Caco-2 (cell line): ENCODE data around the gene SEPTIN8. TPM values are rescaled to one million over a fixed set of nuclear protein-coding genes. Genes with fewer than 3 reads are reported as not detected.

Source experiments
- BruUV-seq: library from RNA; stranded (reverse); fragments of 400-500 nt; replicated peaks from 2 replicates; lab custom pipeline; 2021; lab: Mats Ljungman, UMichigan
- CTCF ChIA-PET: fragments of 300-600 bp; sonication (Branson Sonifier 250); formaldehyde crosslinking; loops from one replicate; lab custom pipeline; 2022; ENCODE audit warnings: antibody characterized with exemption; lab: Charles Lee
- POLR2A ChIA-PET: fragments of 300-600 bp; sonication (Branson Sonifier 250); formaldehyde crosslinking; loops from one replicate; lab custom pipeline; 2022; ENCODE audit warnings: antibody characterized with exemption; lab: Charles Lee
- DNase-seq, 2 experiments: peaks; one replicate each; pipeline versions ENCODE4 v3.0.0 to v3.0.0-alpha.2; 2020 to 2022
- H3K27me3 ChIP-seq: replicated peaks from 2 replicates; pipeline ENCODE4 v1.6.0; 2011; ENCODE audit warnings: low read length; ENCODE audit not compliant: control insufficient read depth, insufficient read depth
- H3K36me3 ChIP-seq: 2 replicates; pipeline ENCODE4 v1.5.1; 2011; ENCODE audit warnings: low read length; ENCODE audit not compliant: control insufficient read depth, insufficient read depth
- H3K4me1 ChIP-seq: fragments of 250-450 bp; sonication (Bioruptor Pico); 2 replicates; pipeline ENCODE4 v1.5.1; 2020; ENCODE audit warnings: mild to moderate bottlenecking
- H3K4me3 ChIP-seq: 2 replicates; pipeline ENCODE4 v1.5.1; 2011; ENCODE audit warnings: low read depth, mild to moderate bottlenecking, control low read depth, low read length
- H3K9me3 ChIP-seq: fragments of 250-450 bp; sonication (Bioruptor Pico); 2 replicates; pipeline ENCODE4 v1.5.1; 2020; ENCODE audit warnings: mild to moderate bottlenecking, moderate library complexity
- H3K27ac Mint-ChIP-seq: one replicate; pipeline ENCODE4 v1.8.0; 2022; ENCODE audit warnings: mixed read lengths; ENCODE audit not compliant: unreplicated experiment
- H3K27me3 Mint-ChIP-seq: one replicate; pipeline ENCODE4 v1.8.0; 2022; ENCODE audit warnings: mixed read lengths; ENCODE audit not compliant: insufficient read depth, unreplicated experiment
- H3K36me3 Mint-ChIP-seq: one replicate; pipeline ENCODE4 v1.8.0; 2022; ENCODE audit warnings: mild to moderate bottlenecking, mixed read lengths; ENCODE audit not compliant: insufficient read depth, unreplicated experiment
- H3K4me1 Mint-ChIP-seq: one replicate; pipeline ENCODE4 v1.8.0; 2022; ENCODE audit warnings: low read depth, mixed read lengths; ENCODE audit not compliant: unreplicated experiment
- H3K4me3 Mint-ChIP-seq: one replicate; pipeline ENCODE4 v1.8.0; 2022; ENCODE audit warnings: mild to moderate bottlenecking, moderate library complexity, mixed read lengths; ENCODE audit not compliant: unreplicated experiment
- H3K9me3 Mint-ChIP-seq: one replicate; pipeline ENCODE4 v1.8.0; 2022; ENCODE audit warnings: mixed read lengths; ENCODE audit not compliant: unreplicated experiment
- intact Hi-C: fragments of 100-400 bp; cut with micrococcal nuclease; formaldehyde crosslinking; loops from one replicate; pipeline ENCODE4 v1.10.0; 2022; ENCODE audit not compliant: unreplicated experiment
- total RNA-seq: library from RNA; stranded (reverse); gene quantifications from 2 replicates; pipeline ENCODE4 v1.2.3, GENCODE V29; 2022
- TF ChIP-seq, protein P1 (sequence below), 2 experiments: fragments of 200-600 bp in 1 of 2; IDR thresholded peaks; 1 replicate in 1 of 2; 2 replicates in 1 of 2; pipeline versions ENCODE4 v1.5.1 to v1.8.0; 2011 to 2022; ENCODE audit warnings: antibody characterized with exemption in 1 of 2, control low read depth in 1 of 2, inconsistent platforms in 1 of 2, low read depth in 1 of 2, low read length in 1 of 2, mild to moderate bottlenecking in 1 of 2, moderate library complexity in 1 of 2; ENCODE audit not compliant: insufficient read depth in 1 of 2, severe bottlenecking in 1 of 2, unreplicated experiment in 1 of 2

SEPTIN8 gene
- total RNA-seq, 1 experiment from 2014 or later, result 60.7 TPM

- TF ChIP-seq, protein P1, sequence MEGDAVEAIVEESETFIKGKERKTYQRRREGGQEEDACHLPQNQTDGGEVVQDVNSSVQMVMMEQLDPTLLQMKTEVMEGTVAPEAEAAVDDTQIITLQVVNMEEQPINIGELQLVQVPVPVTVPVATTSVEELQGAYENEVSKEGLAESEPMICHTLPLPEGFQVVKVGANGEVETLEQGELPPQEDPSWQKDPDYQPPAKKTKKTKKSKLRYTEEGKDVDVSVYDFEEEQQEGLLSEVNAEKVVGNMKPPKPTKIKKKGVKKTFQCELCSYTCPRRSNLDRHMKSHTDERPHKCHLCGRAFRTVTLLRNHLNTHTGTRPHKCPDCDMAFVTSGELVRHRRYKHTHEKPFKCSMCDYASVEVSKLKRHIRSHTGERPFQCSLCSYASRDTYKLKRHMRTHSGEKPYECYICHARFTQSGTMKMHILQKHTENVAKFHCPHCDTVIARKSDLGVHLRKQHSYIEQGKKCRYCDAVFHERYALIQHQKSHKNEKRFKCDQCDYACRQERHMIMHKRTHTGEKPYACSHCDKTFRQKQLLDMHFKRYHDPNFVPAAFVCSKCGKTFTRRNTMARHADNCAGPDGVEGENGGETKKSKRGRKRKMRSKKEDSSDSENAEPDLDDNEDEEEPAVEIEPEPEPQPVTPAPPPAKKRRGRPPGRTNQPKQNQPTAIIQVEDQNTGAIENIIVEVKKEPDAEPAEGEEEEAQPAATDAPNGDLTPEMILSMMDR (IDR thresholded peaks at IDR 0.05; ENCODE audit: insufficient read depth in 1 of 2, low read depth in 1 of 2, low read length in 1 of 2, severe bottlenecking in 1 of 2, unreplicated experiment in 1 of 2), result no peak
- no TSS peak for BruUV-seq
- no peaks in the 10 kb centered on the region for H3K27me3 Mint-ChIP-seq
- no peak overlapping the region for H3K27ac Mint-ChIP-seq
- H3K4me3 Mint-ChIP-seq, result no peak overlapping the region
- no peak for DNase-seq
- Histone ChIP-seq H3K9me3 (no peaks in the 10 kb centered on the region), H3K4me1 (no peaks in the 10 kb centered on the region; the same call in 1 of the 2 replicates), H3K27me3 (no peaks in the 10 kb centered on the region), H3K4me3 (no peak overlapping the region), H3K36me3 (no peaks in the 10 kb centered on the region; the same call in 1 of the 2 replicates)
- H3K4me1 Mint-ChIP-seq, result no peaks in the 10 kb centered on the region
- ChIA-PET POLR2A (no interaction called here), CTCF (interaction anchor here (0.9 kb wide), 1 partner anchor 16 kb away, joined by 3 read pairs; no protein-coding TSS in a partner anchor)
- H3K36me3 Mint-ChIP-seq, result no peaks in the 10 kb centered on the region
- intact Hi-C loops, result loop anchor here (5.0 kb wide), 1 partner anchor 161 kb away; no protein-coding TSS in a partner anchor
- no peaks in the 10 kb centered on the region for H3K9me3 Mint-ChIP-seq
Observed at GRCh38 chr5:132823481-132824050, 46.5 kb upstream of the SEPTIN8 start.

DNA sequence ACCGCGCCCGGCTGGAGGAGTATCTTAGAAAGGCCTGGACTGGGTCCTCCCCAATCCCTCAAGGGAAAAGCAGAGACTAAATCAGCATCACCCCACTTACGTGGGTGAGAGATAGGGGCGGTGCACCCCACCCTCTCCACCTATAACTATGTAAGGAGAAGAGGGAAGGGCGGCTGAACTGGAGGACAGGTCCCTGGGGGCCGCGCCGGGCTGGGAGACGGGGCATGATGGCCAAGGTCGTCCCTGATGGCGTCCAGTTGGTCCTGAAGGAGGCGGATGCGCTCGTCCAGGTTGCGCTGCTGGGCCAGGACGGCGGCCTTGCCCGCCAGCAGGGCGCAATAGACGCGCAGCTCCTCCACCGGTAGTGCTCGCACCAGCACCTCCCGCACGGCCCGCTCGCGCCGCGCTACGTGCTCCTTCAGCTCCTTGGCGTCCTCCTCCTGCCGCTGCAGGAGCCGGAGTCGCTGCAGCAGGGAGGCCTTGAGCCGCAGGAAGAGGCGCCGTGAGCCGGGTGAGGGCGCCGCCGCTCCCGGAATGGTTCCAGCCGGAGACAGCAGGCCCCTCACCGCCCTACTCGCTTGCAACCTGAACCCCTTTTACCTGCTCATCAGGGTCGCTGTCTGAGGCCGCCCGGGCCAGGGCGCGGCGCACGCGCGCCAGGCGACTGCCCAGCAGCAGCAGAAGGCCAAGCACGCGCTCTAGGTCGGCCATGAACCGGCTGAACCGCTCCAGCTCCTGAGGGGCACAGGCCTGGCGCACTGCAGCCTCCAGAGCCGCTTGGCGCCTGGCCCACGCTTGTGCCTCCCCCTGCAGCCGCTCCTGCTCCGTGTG lies 45.8 kb upstream of the SEPTIN8 start:
- intact Hi-C loops, result loop anchor here (5.0 kb wide), 1 partner anchor 161 kb away; no protein-coding TSS in a partner anchor
- no peaks in the 10 kb centered on the region for H3K9me3 ChIP-seq
- no peaks in the 10 kb centered on the region for H3K9me3 Mint-ChIP-seq
- H3K4me3 ChIP-seq, result no peak overlapping the region
- BruUV-seq, result no TSS peak
- TF ChIP-seq, protein P1 (IDR thresholded peaks at IDR 0.05; ENCODE audit: insufficient read depth in 1 of 2, low read depth in 1 of 2, low read length in 1 of 2, severe bottlenecking in 1 of 2, unreplicated experiment in 1 of 2), result no peak
- no peaks in the 10 kb centered on the region; the same call in 1 of the 2 replicates for H3K4me1 ChIP-seq
- H3K4me1 Mint-ChIP-seq, result no peaks in the 10 kb centered on the region
- no peaks in the 10 kb centered on the region for H3K27me3 Mint-ChIP-seq
- H3K36me3 Mint-ChIP-seq, result no peaks in the 10 kb centered on the region
- ChIA-PET POLR2A (no interaction called here), CTCF (interaction anchor here (0.9 to 4.0 kb wide), 2 partner anchors 15 to 16 kb away, joined by 3 to 115 read pairs; no protein-coding TSS in a partner anchor)
- no peak overlapping the region for H3K4me3 Mint-ChIP-seq
- no peaks in the 10 kb centered on the region for H3K27me3 ChIP-seq
- H3K27ac Mint-ChIP-seq, result no peak overlapping the region
- no peaks in the 10 kb centered on the region; the same call in 1 of the 2 replicates for H3K36me3 ChIP-seq
- DNase-seq, result no peak

GRCh38 chr5:132821791-132822190 lies 44.8 kb upstream of the SEPTIN8 start:
- intact Hi-C loops, result loop anchor here (2.0 to 5.0 kb wide), 2 partner anchors 45 to 159 kb away; partner anchors contain the start of gene SEPTIN8
- Mint-ChIP-seq H3K27me3 (no peaks in the 10 kb centered on the region), H3K27ac (no peak overlapping the region), H3K36me3 (no peaks in the 10 kb centered on the region), H3K4me3 (no peak overlapping the region), H3K9me3 (no peaks in the 10 kb centered on the region), H3K4me1 (no peaks in the 10 kb centered on the region)
- BruUV-seq, result no TSS peak
- no peaks in the 10 kb centered on the region; the same call in 1 of the 2 replicates for H3K36me3 ChIP-seq
- no peak for DNase-seq
- ChIA-PET POLR2A (no interaction called here), CTCF (interaction anchor here (4.0 to 7.5 kb wide), 2 partner anchors 14 to 67 kb away, joined by 115 to 141 read pairs; no protein-coding TSS in a partner anchor)
- no peaks in the 10 kb centered on the region for H3K9me3 ChIP-seq
- TF ChIP-seq, protein P1 (IDR thresholded peaks at IDR 0.05; ENCODE audit: insufficient read depth in 1 of 2, low read depth in 1 of 2, low read length in 1 of 2, severe bottlenecking in 1 of 2, unreplicated experiment in 1 of 2), result no peak
- H3K27me3 ChIP-seq, result no peaks in the 10 kb centered on the region
- H3K4me1 ChIP-seq, result no peaks in the 10 kb centered on the region; the same call in none of the 2 replicates
- no peak overlapping the region for H3K4me3 ChIP-seq
